HepG2 (cell line): ENCODE measurements around the gene TAF1D. TPM values are rescaled to one million over a fixed set of nuclear protein-coding genes. Genes with fewer than 3 reads are reported as not detected.
A peak's percentile ranks its signal among the peaks of the same experiment; 100 is the strongest.

ENCODE experiments used
- BCL6 ChIP-seq: IDR thresholded peaks from 2 replicates; pipeline ENCODE4 v1.6.1; 2016; ENCODE audit warnings: missing genetic modification reagents, missing compliant biosample characterization
- GATA4 ChIP-seq: sonication (generic); IDR thresholded peaks from 2 replicates; pipeline ENCODE4 v1.6.1; 2016; ENCODE audit warnings: antibody characterized with exemption, low read depth, borderline replicate concordance
- ISL2 ChIP-seq: sonication (generic); formaldehyde crosslinking; IDR thresholded peaks from 2 replicates; pipeline ENCODE4 v1.5.0; 2020; ENCODE audit warnings: missing genetic modification reagents
- MEIS1 ChIP-seq: sonication (generic); formaldehyde crosslinking; IDR thresholded peaks from 2 replicates; pipeline ENCODE4 v1.9.0; 2021; ENCODE audit warnings: mild to moderate bottlenecking, missing genetic modification reagents, moderate library complexity, borderline replicate concordance
- NFAT5 ChIP-seq: sonication (generic); formaldehyde crosslinking; IDR thresholded peaks from 2 replicates; pipeline ENCODE4 v1.4.0; 2020; ENCODE audit warnings: missing genetic modification reagents
- PREB ChIP-seq: sonication (generic); formaldehyde crosslinking; IDR thresholded peaks from 2 replicates; pipeline ENCODE4 v1.4.0; 2020; ENCODE audit warnings: missing genetic modification reagents
- REXO4 ChIP-seq: sonication (generic); formaldehyde crosslinking; IDR thresholded peaks from 2 replicates; pipeline ENCODE4 v1.8.0; 2022; ENCODE audit warnings: missing genetic modification reagents, mild to moderate bottlenecking, borderline replicate concordance
- SMARCC2 ChIP-seq: fragments of 450-650 bp; IDR thresholded peaks from 2 replicates; pipeline ENCODE4 v1.6.1; 2017; ENCODE audit warnings: antibody characterized with exemption, mild to moderate bottlenecking
- ZNF143 ChIP-seq: sonication (generic); formaldehyde crosslinking; IDR thresholded peaks from 2 replicates; pipeline ENCODE4 v1.4.0; 2020; ENCODE audit warnings: missing genetic modification reagents
- ZNF274 ChIP-seq: sonication (generic); formaldehyde crosslinking; IDR thresholded peaks from 2 replicates; pipeline ENCODE4 v1.5.1; 2020; ENCODE audit warnings: mild to moderate bottlenecking, missing genetic modification reagents
- ZNF572 ChIP-seq: sonication (generic); formaldehyde crosslinking; IDR thresholded peaks from 2 replicates; pipeline ENCODE4 v1.5.1; 2020; ENCODE audit warnings: mild to moderate bottlenecking, missing genetic modification reagents
- ZNF672 ChIP-seq: sonication (generic); formaldehyde crosslinking; IDR thresholded peaks from 2 replicates; pipeline ENCODE4 v1.8.1; 2022; ENCODE audit warnings: missing genetic modification reagents
- ZNF766 ChIP-seq: sonication (generic); formaldehyde crosslinking; IDR thresholded peaks from 2 replicates; pipeline ENCODE4 v1.5.0; 2020; ENCODE audit warnings: missing genetic modification reagents, borderline replicate concordance
- polyA plus RNA-seq, 8 experiments: library from polyadenylated mRNA; depleted of rRNA in 3 of 8; stranded (reverse) in 7 of 8; unstranded in 1 of 8; fragments of >200 nt; fragmentation: Illumina TruSeq in 4 of 8; extraction: Trizol in 4 of 8; gene quantifications; 2 replicates each; pipeline versions ENCODE4 v1.2.1 to v1.2.3, GENCODE V29; 2011 to 2016; ENCODE audit warnings: low read depth in 4 of 8, missing spikeins in 1 of 8, mixed read lengths in 1 of 8; ENCODE audit not compliant: insufficient read depth in 1 of 8
- total RNA-seq, 5 experiments: library from RNA; depleted of rRNA; stranded (reverse); fragments of >200 nt; fragmentation: Illumina TruSeq; extraction: Trizol; gene quantifications; 2 replicates each; pipeline ENCODE4 v1.2.3, GENCODE V29; 2016; ENCODE audit warnings: low read depth in 1 of 5
- TF ChIP-seq, protein P1 (sequence below): sonication (generic); formaldehyde crosslinking; conservative IDR thresholded peaks from 2 replicates; pipeline ENCODE4 v1.4.0; 2020; ENCODE audit warnings: missing genetic modification reagents
- TF ChIP-seq, protein P2 (sequence below): IDR thresholded peaks from 2 replicates; pipeline ENCODE4 v1.6.1; 2012; ENCODE audit warnings: low read depth, low read length, improper control_type of control experiment
- TF ChIP-seq, protein P3 (sequence below): sonication (generic); formaldehyde crosslinking; IDR thresholded peaks from 2 replicates; pipeline ENCODE4 v1.5.0; 2020; ENCODE audit warnings: mild to moderate bottlenecking, missing genetic modification reagents
- TF ChIP-seq, protein P4 (sequence below): sonication (generic); formaldehyde crosslinking; IDR thresholded peaks from 2 replicates; pipeline ENCODE4 v1.4.0; 2020; ENCODE audit warnings: mild to moderate bottlenecking, missing genetic modification reagents

The TAF1D gene
- total and polyA plus RNA-seq, 2 of the 13 experiments (the other 11 are each of a cell fraction or from before 2014, with no cell fraction given) = 132 to 207 TPM

GRCh38 chr11:93773045-93773477 lies 31.8 kb upstream of the TAF1D start (continued):
- no peak for TF ChIP-seq PREB (CRISPR knock-in tag)
- TF ChIP-seq, protein P1, sequence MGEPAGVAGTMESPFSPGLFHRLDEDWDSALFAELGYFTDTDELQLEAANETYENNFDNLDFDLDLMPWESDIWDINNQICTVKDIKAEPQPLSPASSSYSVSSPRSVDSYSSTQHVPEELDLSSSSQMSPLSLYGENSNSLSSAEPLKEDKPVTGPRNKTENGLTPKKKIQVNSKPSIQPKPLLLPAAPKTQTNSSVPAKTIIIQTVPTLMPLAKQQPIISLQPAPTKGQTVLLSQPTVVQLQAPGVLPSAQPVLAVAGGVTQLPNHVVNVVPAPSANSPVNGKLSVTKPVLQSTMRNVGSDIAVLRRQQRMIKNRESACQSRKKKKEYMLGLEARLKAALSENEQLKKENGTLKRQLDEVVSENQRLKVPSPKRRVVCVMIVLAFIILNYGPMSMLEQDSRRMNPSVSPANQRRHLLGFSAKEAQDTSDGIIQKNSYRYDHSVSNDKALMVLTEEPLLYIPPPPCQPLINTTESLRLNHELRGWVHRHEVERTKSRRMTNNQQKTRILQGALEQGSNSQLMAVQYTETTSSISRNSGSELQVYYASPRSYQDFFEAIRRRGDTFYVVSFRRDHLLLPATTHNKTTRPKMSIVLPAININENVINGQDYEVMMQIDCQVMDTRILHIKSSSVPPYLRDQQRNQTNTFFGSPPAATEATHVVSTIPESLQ (CRISPR knock-in tag) = 0 out of 2 replicates have a peak, but pooled peaks have one; percentile 64
- TF ChIP-seq REXO4 (CRISPR knock-in tag) = no peak
- no peak for TF ChIP-seq ISL2 (CRISPR knock-in tag)
- TF ChIP-seq, protein P2, sequence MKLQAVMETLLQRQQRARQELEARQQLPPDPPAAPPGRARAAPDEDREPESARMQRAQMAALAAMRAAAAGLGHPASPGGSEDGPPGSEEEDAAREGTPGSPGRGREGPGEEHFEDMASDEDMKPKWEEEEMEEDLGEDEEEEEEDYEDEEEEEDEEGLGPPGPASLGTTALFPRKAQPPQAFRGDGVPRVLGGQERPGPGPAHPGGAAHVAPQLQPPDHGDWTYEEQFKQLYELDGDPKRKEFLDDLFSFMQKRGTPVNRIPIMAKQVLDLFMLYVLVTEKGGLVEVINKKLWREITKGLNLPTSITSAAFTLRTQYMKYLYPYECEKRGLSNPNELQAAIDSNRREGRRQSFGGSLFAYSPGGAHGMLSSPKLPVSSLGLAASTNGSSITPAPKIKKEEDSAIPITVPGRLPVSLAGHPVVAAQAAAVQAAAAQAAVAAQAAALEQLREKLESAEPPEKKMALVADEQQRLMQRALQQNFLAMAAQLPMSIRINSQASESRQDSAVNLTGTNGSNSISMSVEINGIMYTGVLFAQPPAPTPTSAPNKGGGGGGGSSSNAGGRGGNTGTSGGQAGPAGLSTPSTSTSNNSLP = no peak
- no peak for TF ChIP-seq ZNF572 (CRISPR knock-in tag)
- TF ChIP-seq, protein P3, sequence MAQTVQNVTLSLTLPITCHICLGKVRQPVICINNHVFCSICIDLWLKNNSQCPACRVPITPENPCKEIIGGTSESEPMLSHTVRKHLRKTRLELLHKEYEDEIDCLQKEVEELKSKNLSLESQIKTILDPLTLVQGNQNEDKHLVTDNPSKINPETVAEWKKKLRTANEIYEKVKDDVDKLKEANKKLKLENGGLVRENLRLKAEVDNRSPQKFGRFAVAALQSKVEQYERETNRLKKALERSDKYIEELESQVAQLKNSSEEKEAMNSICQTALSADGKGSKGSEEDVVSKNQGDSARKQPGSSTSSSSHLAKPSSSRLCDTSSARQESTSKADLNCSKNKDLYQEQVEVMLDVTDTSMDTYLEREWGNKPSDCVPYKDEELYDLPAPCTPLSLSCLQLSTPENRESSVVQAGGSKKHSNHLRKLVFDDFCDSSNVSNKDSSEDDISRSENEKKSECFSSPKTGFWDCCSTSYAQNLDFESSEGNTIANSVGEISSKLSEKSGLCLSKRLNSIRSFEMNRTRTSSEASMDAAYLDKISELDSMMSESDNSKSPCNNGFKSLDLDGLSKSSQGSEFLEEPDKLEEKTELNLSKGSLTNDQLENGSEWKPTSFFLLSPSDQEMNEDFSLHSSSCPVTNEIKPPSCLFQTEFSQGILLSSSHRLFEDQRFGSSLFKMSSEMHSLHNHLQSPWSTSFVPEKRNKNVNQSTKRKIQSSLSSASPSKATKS (CRISPR knock-in tag) = no peak
- TF ChIP-seq ZNF143 (CRISPR knock-in tag) = no peak
- no peak for TF ChIP-seq ZNF274 (CRISPR knock-in tag)
- TF ChIP-seq BCL6 = peak; percentile 81
- TF ChIP-seq GATA4 = no peak
- TF ChIP-seq MEIS1 = no peak
- TF ChIP-seq, protein P4, sequence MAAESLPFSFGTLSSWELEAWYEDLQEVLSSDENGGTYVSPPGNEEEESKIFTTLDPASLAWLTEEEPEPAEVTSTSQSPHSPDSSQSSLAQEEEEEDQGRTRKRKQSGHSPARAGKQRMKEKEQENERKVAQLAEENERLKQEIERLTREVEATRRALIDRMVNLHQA (CRISPR knock-in tag) = 0 out of 2 replicates have a peak, but pooled peaks have one; percentile 39
- no peak for TF ChIP-seq NFAT5
- no peak for TF ChIP-seq SMARCC2
- TF ChIP-seq ZNF672 (CRISPR knock-in tag) = no peak
- TF ChIP-seq ZNF766 (CRISPR knock-in tag) = peak; percentile 47; the same call in 1 of the 2 replicates
